Gastrocnemius medialis (tissue), 4 donors: ENCODE data around the gene TEX264.

Experiments used
- CTCF ChIP-seq, 5 experiments: fragments of 450-650 bp in 3 of 5; fragments of 200-600 bp in 2 of 5; sonication (generic) in 2 of 5; IDR thresholded peaks in 4 of 5; conservative IDR thresholded peaks in 1 of 5; 1 replicate in 4 of 5; 2 replicates in 1 of 5; pipeline ENCODE4 v1.5.1; 2016 to 2019; ENCODE audit warnings: antibody characterized with exemption in 5 of 5, mild to moderate bottlenecking in 3 of 5, moderate library complexity in 3 of 5
- POLR2A ChIP-seq, 2 donors: fragments of 450-650 bp; IDR thresholded peaks; one replicate each; pipeline ENCODE4 v1.6.1; 2017; ENCODE audit warnings: antibody characterized with exemption in 2 of 2, mild to moderate bottlenecking in 2 of 2, moderate library complexity in 2 of 2

GRCh38 chr3:51692980-51693395 is 21.9 kb downstream of the TEX264 start:
- no peak for TF ChIP-seq POLR2A (IDR thresholded peaks at IDR 0.05)
- TF ChIP-seq CTCF (IDR thresholded peaks at IDR 0.05 in 4 of 5, conservative IDR thresholded peaks at IDR 0.05 in 1 of 5) = no peak
